ENCODE data around the gene SMIM22. TPM values are rescaled to one million over a fixed set of nuclear protein-coding genes. Genes with fewer than 3 reads are reported as not detected.
A peak's percentile ranks its signal among the peaks of the same experiment; 100 is the strongest.

SMIM22 gene
- total and polyA plus RNA-seq, 4 donors: 0.49 to 1.2 (median 0.72) TPM; not detected in 1

DNA sequence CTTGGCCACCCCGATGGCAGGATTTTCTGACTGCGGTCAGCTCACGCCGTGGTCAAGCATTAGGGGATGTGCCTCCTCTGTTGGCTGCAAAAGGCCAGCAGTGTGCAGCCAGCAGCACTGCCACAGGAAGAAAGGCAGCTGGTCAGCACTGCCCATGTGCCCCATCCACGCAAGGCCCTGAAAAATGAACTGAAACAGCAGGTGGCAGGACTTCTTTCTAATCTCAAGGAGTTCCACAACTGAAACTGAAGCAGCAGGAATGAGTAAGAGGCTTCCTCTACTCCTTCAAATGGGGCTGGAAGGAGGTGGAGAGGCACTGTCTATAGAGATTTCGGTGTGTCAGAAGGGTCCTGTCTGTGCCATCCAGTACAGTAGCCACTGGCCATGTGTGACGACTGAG lies 31.4 kb upstream of the SMIM22 start (continued):
- no peak for TF ChIP-seq YY1 (IDR thresholded peaks at IDR 0.05)

DNA sequence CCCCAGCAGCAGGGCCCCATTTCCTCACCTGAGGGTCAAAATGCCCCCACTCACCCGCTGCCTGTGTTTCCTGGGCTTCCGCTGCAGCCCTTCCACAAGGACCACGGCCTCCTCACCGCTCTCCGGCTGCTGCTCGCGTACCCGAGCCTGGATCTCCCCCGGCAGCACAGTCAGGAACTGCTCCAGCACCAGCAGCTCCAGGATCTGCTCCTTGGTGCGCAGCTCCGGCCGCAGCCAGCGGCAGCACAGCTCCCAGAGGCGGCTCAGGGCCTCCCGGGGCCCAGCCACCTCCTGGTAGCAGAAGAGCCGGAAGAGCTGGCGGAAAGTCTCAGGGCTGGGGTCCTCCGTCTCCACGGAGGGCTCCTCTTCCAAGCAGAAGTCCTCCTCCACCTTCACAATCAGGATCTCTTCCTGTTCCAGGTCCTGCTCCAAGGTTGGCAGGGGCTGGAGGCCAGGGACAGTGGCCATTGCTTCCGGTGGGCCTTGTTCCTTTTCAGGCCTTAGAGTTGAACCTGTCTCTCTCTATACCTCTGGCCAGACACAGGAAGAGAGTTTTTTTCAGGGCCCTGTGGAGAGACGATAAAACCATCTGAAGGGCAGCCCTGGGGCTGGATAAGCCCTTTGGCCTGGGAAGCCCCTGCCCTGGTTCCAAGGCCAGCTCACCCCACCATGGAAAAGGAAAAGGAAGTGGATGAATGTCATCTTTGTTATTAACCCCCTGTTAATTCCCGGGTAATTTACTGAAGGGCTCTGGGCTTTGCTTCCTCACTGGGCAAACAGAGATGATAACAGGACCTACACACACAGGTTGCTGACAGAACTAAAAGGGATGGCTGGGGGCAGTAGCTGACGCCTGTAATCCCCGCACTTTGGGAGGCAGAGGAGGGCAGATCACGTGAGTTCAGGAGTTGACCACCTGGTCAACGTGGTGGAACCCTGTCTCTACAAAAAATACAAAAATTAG lies 29.4 kb upstream of the SMIM22 start:
- H3K27me3 ChIP-seq (ENCODE audit: control insufficient read depth in 4 of 4, insufficient read depth in 4 of 4, low read length in 3 of 4): no peaks in the 10 kb centered on the region
- peaks cover 1 to 27% (median 15%) of the 10 kb centered on the region in 4 donors for H3K36me3 ChIP-seq (ENCODE audit: control insufficient read depth in 4 of 4, insufficient read depth in 3 of 4, low read depth in 1 of 4, low read length in 3 of 4)
- TF ChIP-seq, protein P1, sequence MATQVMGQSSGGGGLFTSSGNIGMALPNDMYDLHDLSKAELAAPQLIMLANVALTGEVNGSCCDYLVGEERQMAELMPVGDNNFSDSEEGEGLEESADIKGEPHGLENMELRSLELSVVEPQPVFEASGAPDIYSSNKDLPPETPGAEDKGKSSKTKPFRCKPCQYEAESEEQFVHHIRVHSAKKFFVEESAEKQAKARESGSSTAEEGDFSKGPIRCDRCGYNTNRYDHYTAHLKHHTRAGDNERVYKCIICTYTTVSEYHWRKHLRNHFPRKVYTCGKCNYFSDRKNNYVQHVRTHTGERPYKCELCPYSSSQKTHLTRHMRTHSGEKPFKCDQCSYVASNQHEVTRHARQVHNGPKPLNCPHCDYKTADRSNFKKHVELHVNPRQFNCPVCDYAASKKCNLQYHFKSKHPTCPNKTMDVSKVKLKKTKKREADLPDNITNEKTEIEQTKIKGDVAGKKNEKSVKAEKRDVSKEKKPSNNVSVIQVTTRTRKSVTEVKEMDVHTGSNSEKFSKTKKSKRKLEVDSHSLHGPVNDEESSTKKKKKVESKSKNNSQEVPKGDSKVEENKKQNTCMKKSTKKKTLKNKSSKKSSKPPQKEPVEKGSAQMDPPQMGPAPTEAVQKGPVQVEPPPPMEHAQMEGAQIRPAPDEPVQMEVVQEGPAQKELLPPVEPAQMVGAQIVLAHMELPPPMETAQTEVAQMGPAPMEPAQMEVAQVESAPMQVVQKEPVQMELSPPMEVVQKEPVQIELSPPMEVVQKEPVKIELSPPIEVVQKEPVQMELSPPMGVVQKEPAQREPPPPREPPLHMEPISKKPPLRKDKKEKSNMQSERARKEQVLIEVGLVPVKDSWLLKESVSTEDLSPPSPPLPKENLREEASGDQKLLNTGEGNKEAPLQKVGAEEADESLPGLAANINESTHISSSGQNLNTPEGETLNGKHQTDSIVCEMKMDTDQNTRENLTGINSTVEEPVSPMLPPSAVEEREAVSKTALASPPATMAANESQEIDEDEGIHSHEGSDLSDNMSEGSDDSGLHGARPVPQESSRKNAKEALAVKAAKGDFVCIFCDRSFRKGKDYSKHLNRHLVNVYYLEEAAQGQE (IDR thresholded peaks at IDR 0.05): no peak
- no peak for TF ChIP-seq EGR1 (IDR thresholded peaks at IDR 0.05; ENCODE audit: low read depth in 2 of 2)
- TF ChIP-seq HNF4G (IDR thresholded peaks at IDR 0.05): no peak
- no peak for TF ChIP-seq HNF4A (conservative IDR thresholded peaks at IDR 0.05)
- TF ChIP-seq, protein P2, sequence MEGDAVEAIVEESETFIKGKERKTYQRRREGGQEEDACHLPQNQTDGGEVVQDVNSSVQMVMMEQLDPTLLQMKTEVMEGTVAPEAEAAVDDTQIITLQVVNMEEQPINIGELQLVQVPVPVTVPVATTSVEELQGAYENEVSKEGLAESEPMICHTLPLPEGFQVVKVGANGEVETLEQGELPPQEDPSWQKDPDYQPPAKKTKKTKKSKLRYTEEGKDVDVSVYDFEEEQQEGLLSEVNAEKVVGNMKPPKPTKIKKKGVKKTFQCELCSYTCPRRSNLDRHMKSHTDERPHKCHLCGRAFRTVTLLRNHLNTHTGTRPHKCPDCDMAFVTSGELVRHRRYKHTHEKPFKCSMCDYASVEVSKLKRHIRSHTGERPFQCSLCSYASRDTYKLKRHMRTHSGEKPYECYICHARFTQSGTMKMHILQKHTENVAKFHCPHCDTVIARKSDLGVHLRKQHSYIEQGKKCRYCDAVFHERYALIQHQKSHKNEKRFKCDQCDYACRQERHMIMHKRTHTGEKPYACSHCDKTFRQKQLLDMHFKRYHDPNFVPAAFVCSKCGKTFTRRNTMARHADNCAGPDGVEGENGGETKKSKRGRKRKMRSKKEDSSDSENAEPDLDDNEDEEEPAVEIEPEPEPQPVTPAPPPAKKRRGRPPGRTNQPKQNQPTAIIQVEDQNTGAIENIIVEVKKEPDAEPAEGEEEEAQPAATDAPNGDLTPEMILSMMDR (IDR thresholded peaks at IDR 0.05; ENCODE audit: low read depth, low read length, missing input control): no peak
- TF ChIP-seq, protein P3, sequence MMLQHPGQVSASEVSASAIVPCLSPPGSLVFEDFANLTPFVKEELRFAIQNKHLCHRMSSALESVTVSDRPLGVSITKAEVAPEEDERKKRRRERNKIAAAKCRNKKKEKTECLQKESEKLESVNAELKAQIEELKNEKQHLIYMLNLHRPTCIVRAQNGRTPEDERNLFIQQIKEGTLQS (IDR thresholded peaks at IDR 0.05): no peak
- no peak for TF ChIP-seq SP1 (IDR thresholded peaks at IDR 0.05)
- peak; percentile 24 for TF ChIP-seq NR2F2 (IDR thresholded peaks at IDR 0.05)
- H3K9ac ChIP-seq (ENCODE audit: low read depth in 1 of 2, low read length in 2 of 2): peak overlapping the region; percentile 32 to 90
- H3K4me3 ChIP-seq (ENCODE audit: low read depth in 1 of 3, low read length in 3 of 3): peak overlapping the region; percentile 55 to 98 (median 91)
- no peak for DNase-seq (ENCODE audit: low spot score)
- H3K9me3 ChIP-seq (ENCODE audit: control insufficient read depth in 4 of 4, low read length in 3 of 4): no peaks in the 10 kb centered on the region
- peak overlapping the region; percentile 60 to 71 for H3K27ac ChIP-seq (ENCODE audit: low read depth in 1 of 2, low read length in 2 of 2)
- 69% methylated on average over 26 of the region's 26 CpGs for WGBS
- H3K4me1 ChIP-seq (ENCODE audit: control insufficient read depth in 4 of 4, insufficient read depth in 4 of 4, low read length in 3 of 4): peaks cover 3 to 30% (median 28%) of the 10 kb centered on the region in 4 donors

DNA sequence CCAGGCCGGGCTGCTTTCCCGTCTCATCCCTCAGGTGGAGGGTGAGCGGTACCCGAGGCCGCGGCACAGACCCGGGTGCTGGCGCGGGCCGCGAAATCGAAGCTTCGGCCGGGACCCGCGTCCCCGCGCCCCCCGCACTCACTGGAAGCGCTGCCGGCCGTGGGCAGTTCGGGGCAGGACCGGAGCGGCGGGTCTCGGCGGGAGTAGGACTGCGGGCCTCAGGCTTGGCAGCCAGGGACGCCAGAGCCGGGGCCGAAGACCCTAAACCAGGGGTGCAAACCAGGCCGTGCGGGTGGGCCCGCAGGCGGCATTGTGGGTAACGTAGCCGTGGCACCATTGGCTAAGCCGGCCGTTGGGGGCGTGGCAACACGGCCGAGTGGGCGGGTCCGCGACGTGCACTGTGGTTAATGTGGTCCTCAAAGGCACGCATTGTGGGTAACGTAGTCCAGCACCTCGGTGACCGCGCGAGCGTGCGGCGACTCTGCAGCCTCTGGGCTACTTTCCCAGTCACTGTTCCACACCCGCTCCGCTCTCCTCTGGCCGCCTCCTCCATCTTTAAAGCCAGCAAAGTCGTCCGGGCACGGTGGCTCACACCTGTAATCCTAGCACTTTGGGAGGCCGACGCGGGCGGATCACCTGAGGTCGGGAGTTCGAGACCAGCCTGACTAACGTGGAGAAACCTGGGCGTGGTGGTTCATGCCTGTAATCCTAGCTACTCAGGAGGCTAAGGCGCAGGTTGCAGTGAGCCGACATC lies 28.1 kb upstream of the SMIM22 start, which contains the start of gene ZNF500:
ZNF500 (minus strand) TSS at position 288 of the 754 bp plus-strand sequence. CDS start 1,184 bp downstream, outside the sequence.
- peak within 1 kb of the TSS; percentile 85 to 91 for H3K27ac ChIP-seq (ENCODE audit: low read depth in 1 of 2, low read length in 2 of 2)
- peak within 1 kb of the TSS; percentile 55 to 98 (median 91) for H3K4me3 ChIP-seq (ENCODE audit: low read depth in 1 of 3, low read length in 3 of 3)
- DNase-seq (ENCODE audit: low spot score): peak; percentile 99
- whole genome bisulfite sequencing: 3% methylated on average over 72 of the region's 72 CpGs
- no peaks in the 10 kb centered on the region for H3K9me3 ChIP-seq (ENCODE audit: control insufficient read depth in 4 of 4, low read length in 3 of 4)
- peaks cover 0 to 19% (median 11%) of the 10 kb centered on the region in 4 donors for H3K36me3 ChIP-seq (ENCODE audit: control insufficient read depth in 4 of 4, insufficient read depth in 3 of 4, low read depth in 1 of 4, low read length in 3 of 4)
- H3K9ac ChIP-seq (ENCODE audit: low read depth in 1 of 2, low read length in 2 of 2): peak within 1 kb of the TSS; percentile 32 to 90
- H3K4me1 ChIP-seq (ENCODE audit: control insufficient read depth in 4 of 4, insufficient read depth in 4 of 4, low read length in 3 of 4): peaks cover 3 to 30% (median 28%) of the 10 kb centered on the region in 4 donors
- H3K27me3 ChIP-seq (ENCODE audit: control insufficient read depth in 4 of 4, insufficient read depth in 4 of 4, low read length in 3 of 4): no peaks in the 10 kb centered on the region
- TF ChIP-seq GABPA (IDR thresholded peaks at IDR 0.05 in 1 of 2, conservative IDR thresholded peaks at IDR 0.05 in 1 of 2): peak in 1 of 2 donors; percentile 86
- TF ChIP-seq, protein P4, sequence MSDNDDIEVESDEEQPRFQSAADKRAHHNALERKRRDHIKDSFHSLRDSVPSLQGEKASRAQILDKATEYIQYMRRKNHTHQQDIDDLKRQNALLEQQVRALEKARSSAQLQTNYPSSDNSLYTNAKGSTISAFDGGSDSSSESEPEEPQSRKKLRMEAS (IDR thresholded peaks at IDR 0.05): no peak
- TF ChIP-seq EGR1 (IDR thresholded peaks at IDR 0.05; ENCODE audit: low read depth in 2 of 2): peak; percentile 34 to 48
- TF ChIP-seq, protein P1 (IDR thresholded peaks at IDR 0.05): peak; percentile 83
- TF ChIP-seq, protein P5, sequence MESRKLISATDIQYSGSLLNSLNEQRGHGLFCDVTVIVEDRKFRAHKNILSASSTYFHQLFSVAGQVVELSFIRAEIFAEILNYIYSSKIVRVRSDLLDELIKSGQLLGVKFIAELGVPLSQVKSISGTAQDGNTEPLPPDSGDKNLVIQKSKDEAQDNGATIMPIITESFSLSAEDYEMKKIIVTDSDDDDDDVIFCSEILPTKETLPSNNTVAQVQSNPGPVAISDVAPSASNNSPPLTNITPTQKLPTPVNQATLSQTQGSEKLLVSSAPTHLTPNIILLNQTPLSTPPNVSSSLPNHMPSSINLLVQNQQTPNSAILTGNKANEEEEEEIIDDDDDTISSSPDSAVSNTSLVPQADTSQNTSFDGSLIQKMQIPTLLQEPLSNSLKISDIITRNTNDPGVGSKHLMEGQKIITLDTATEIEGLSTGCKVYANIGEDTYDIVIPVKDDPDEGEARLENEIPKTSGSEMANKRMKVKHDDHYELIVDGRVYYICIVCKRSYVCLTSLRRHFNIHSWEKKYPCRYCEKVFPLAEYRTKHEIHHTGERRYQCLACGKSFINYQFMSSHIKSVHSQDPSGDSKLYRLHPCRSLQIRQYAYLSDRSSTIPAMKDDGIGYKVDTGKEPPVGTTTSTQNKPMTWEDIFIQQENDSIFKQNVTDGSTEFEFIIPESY (IDR thresholded peaks at IDR 0.05): peak; percentile 94
- TF ChIP-seq FOXA2 (IDR thresholded peaks at IDR 0.05): no peak
- TF ChIP-seq JUND (IDR thresholded peaks at IDR 0.05): no peak
- TF ChIP-seq RXRA (IDR thresholded peaks at IDR 0.05): peak; percentile 80 to 88
- TF ChIP-seq SP1 (IDR thresholded peaks at IDR 0.05): peak; percentile 83
- peak; percentile 91 for TF ChIP-seq YY1 (IDR thresholded peaks at IDR 0.05)

Measured in liver (tissue), 9 donors.